WI38 (cell line): ENCODE data around the gene INO80D.
"Not testable (repeated sequence)": the region's sequence is repeated elsewhere in the genome, so short reads cannot be mapped to it uniquely, and the experiment has no call there.

Experiments
- H3K4me3 ChIP-seq: 2 replicates; pipeline ENCODE4 v1.5.1; 2011; ENCODE audit warnings: low read depth, mild to moderate bottlenecking, control low read depth, low read length
- CTCF ChIP-seq: IDR thresholded peaks from 2 replicates; pipeline ENCODE4 v1.5.1; 2012; ENCODE audit warnings: low read depth, mild to moderate bottlenecking, control low read depth, low read length

The INO80D gene

DNA sequence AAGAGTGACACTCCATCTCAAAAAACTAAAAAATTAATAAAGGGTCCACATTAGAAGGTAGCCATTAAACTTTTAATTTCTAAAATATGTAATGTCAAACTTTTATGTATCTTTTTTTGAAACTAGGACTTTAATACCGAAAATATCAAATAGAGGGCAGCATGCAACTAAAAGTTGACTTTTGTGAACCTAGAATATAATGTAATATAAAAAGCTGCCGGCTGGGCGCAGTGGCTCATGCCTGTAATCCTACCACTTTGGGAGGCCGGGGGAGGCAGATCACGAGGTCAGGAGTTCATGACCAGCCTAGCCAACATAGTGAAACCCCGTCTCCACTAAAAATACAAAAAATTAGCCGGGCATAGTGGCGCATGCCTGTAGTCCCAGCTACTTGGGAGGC, 62.8 kb downstream of the INO80D start:
- TF ChIP-seq CTCF = no peak
- H3K4me3 ChIP-seq = no peak overlapping the region

- TF ChIP-seq CTCF = no peak
- H3K4me3 ChIP-seq = no peak overlapping the region
These were observed 65.8 kb downstream of the INO80D start for GRCh38 chr2:206020171-206020570.

GRCh38 chr2:206015746-206016145, 70.2 kb downstream of the INO80D start:
- not testable (repeated sequence) for H3K4me3 ChIP-seq

DNA sequence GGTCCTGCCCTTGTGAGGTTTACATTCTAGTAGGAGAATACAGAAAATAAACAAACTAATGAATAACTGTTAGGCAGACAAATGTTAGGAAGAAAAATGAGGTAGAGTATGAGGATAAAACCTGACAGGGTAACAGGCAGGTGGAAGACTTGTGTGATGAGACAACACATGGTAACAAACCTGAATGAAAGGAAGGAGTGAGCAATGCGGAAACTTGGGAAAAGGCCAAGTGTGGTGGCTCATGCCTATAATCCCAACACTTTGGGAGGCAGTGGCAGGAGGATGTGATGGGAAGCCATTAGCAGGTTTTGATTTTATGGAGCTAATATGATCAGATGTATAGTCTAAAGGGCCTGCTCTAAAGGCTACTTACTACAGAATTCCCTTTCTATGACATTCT, 74.2 kb downstream of the INO80D start:
- no peak for TF ChIP-seq CTCF
- H3K4me3 ChIP-seq = no peak overlapping the region

DNA sequence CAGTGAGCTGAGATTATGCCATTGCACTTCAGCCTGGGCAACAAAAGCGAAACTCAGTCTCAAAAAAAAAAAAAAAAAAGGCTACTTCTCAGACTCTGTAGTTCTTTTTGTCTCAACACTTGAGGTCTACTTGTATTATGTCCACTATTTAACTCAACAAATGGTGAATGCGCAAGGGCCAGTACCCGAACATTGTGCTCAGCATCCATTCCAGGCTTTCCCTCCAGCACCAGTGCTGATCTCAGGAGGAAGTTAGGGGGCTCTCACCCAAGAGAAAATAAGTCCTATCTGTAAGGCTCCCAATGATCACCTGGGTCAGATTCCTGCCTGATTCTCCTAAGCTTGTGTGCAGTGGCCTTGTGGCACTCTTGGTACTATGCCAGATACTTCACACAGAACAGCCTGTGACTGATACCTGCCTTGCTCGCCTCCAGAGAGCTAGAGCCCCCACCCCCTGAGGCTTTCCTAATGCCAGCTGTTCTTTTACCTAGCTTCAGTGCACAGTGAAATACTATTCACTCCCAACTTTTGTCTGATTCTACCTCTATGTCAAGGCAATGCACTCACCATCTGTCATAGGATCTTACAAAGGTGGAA, 74.9 kb downstream of the INO80D start:
- TF ChIP-seq CTCF = no peak
- no peak overlapping the region for H3K4me3 ChIP-seq

DNA sequence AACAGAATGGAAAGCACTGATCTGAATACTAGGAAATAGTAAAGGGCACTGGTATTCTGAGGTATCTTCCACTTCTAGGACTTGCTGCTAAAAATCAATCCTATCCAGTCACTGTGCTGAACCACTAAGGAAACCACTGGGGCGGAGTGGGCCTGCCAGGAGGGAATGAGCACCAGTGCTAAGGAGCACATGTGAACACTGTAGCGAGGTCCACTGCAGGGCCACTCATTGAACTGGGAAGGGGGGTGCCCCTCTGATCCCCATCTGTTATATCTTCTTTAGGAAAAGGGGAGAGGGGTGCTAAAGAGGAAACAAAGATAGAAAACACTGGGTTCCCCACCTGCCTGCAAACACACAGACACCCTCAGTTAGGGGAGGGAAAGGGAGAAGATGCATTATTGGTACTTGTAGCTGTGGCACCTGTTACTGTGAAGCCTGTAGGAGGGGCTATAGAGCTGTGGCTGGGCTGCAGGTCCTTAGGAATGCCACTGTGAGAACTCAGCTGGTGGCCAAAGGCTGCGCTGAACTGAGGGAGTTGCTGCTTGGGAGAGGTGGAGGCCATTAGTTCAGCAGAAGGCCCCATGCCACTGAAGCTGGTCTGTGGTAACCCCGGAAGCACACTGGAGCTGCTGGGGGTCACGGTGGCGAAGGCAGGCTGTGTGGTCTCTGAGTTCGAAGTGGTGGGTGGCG, 81.8 kb downstream of the INO80D start:
- H3K4me3 ChIP-seq = no peak overlapping the region
- TF ChIP-seq CTCF = peak; percentile 26; the same call in 1 of the 2 replicates

DNA sequence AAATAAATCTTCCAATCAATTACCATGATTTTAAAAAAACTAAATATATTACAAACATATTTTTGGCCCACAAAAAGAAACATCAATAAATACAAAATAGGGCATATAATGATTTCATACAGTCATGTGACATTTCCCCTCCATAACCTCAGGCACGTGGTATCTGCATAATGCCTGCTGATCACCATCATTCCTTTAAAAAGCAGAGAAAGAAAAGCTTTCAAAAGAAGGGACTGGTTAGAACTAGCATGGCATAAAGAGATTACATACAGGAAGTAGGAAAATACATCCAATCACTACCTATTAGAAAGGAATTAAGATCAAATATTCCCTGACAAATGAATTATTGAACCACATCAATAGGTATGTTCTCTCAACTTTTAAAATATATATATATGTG, 83.5 kb downstream of the INO80D start:
- TF ChIP-seq CTCF = no peak
- no peak overlapping the region for H3K4me3 ChIP-seq

- no peak for TF ChIP-seq CTCF
- H3K4me3 ChIP-seq = no peak overlapping the region
These were observed 84.1 kb downstream of the INO80D start for GRCh38 chr2:206001912-206002311.
